GM12872 (cell line): ENCODE measurements around the gene ITSN2.

Source experiments
- TF ChIP-seq, protein P1 (sequence below): IDR thresholded peaks from 3 replicates; pipeline ENCODE4 v1.5.1; 2011; ENCODE audit warnings: low read depth, mild to moderate bottlenecking, low read length, moderate library complexity; ENCODE audit not compliant: insufficient read depth

Gene ITSN2

DNA sequence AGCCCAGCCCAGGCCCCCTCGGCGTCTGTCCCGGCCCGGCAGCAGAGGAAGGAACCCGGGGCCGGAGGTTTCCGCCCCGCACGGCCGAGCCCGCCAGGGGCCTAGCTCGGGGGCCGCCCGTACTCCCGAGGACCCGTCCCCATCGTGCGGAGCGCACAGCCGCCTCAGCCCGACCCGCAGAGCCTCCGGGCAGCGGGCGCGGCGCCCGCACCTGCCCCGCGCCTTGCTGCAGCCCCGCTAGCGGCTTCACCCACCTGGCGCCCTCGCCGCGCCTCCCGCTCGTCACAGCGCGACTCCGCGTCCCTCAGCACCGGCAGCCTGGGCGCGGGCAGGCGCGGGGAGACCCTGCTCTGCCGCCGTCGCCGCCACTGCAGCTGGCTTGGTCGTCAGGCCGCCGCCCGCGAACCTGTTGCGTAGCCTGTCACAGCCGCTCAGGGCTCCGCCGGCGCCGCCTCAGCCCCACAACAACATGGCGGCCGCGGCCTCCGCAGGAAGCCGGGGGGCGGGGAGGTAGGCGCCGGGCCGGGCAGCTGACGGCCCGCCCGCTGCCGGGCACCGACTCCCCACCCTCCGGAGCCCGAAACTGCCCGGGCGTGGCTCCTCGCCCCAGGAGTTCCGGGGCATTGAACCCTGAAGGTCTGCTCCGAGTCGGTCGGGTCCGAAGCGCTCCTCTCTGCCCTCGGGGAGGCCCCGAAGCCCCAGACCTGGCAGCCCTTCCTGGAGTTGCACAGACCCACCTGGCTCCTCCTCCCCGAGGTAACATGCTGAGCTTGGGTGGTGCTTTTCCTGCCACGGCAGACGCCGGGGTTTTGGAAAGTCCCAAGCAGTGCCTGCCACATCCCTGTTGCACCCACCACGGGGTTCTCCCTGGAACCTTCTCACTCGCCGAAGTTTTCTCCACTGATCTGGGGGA, at the start of gene ITSN2:
ITSN2 (minus strand) TSS at position 487 of the 913 bp plus-strand sequence. CDS start 32,454 bp downstream, outside the sequence.
- TF ChIP-seq, protein P1, sequence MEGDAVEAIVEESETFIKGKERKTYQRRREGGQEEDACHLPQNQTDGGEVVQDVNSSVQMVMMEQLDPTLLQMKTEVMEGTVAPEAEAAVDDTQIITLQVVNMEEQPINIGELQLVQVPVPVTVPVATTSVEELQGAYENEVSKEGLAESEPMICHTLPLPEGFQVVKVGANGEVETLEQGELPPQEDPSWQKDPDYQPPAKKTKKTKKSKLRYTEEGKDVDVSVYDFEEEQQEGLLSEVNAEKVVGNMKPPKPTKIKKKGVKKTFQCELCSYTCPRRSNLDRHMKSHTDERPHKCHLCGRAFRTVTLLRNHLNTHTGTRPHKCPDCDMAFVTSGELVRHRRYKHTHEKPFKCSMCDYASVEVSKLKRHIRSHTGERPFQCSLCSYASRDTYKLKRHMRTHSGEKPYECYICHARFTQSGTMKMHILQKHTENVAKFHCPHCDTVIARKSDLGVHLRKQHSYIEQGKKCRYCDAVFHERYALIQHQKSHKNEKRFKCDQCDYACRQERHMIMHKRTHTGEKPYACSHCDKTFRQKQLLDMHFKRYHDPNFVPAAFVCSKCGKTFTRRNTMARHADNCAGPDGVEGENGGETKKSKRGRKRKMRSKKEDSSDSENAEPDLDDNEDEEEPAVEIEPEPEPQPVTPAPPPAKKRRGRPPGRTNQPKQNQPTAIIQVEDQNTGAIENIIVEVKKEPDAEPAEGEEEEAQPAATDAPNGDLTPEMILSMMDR, result no peak

DNA sequence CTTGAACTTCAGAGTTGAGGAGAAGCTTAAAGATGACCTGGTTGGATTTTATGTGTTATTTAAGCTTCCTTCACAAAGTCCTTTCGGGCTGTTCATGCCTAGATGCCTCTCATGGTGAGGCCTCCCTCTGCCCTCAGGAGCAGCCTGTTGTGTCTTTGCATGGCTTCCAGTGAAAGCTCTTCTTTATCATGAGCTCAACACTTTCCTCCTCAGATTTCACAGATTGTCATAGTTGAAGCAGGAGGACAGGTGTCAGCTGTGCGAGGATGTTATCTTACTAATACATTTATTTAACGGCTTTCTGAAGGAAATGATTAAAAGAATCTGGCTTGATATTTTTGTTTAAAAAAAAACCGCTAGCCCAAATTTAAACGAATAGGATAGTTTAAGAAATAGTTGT, 48.8 kb upstream of the ITSN2 start:
- TF ChIP-seq, protein P1, result no peak

DNA sequence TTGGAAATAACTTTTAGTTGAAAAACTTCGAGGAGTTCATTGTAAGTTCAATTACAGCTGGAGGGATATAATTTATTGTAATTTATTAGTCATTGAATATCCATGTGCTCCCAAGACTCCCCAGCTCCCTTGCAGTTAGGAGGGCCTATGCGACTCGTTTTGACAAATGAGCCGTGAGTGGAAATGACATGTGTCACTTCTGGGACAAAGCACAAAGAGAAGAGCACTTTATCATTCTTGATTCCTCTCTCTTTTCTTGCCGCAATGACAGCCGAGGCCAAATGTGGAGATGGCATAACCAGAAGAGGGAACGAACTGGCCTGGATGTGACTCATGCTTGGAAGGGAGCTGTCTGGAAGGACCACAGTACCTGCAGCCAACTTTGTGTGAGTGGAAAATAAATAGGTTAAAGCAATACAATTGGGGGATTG, 44.2 kb upstream of the ITSN2 start:
- TF ChIP-seq, protein P1, result no peak

DNA sequence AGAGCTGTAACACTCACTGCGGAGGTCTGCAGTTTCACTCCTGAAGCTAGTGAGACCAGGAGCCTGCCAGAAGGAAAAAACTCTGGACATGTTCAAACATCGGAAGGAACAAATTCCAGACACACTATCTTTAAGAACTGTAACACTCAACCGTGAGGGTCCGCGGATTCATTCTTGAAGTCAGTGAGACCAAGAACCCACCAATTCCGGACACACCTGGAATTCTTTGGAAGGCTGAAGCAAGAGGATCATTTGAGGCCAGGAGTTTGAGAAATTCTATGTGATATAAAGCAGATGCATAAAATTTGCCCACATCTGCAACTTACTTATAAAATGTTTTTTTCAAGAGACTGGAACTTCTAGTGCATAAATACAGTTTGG, 43.5 kb upstream of the ITSN2 start:
- TF ChIP-seq, protein P1, result no peak

DNA sequence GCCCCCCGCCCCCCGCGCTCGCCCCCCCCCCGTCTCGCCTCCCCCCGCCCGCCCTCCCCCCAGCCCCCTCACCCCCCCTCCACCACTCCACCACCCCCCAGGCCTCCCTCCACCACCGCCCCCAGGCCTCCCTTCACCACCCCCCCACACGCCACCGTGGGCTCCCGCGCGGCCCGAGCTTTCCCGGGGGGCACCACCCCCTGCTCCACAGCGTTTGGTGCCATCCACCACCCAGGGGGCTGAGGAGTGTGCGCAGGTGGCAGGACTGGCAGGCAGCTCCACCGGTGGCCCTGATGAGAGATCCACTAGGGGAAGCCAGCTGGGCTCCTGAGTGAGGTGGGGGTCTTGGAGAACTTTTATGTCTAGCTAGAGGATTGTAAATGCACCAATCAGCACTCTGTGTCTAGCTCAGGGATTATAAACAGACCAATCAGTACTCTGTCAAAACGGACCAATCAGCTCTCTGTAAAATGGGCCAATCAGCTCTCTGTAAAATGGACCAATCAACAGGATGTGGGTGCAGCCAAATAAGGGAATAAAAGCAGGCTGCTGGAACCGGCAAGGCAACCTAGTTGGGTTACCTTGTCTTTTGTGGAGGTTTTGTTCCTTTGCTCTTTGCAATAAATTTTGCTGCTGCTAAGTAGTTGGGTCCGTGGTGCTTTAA, 43.0 kb upstream of the ITSN2 start:
- TF ChIP-seq, protein P1, result no peak

DNA sequence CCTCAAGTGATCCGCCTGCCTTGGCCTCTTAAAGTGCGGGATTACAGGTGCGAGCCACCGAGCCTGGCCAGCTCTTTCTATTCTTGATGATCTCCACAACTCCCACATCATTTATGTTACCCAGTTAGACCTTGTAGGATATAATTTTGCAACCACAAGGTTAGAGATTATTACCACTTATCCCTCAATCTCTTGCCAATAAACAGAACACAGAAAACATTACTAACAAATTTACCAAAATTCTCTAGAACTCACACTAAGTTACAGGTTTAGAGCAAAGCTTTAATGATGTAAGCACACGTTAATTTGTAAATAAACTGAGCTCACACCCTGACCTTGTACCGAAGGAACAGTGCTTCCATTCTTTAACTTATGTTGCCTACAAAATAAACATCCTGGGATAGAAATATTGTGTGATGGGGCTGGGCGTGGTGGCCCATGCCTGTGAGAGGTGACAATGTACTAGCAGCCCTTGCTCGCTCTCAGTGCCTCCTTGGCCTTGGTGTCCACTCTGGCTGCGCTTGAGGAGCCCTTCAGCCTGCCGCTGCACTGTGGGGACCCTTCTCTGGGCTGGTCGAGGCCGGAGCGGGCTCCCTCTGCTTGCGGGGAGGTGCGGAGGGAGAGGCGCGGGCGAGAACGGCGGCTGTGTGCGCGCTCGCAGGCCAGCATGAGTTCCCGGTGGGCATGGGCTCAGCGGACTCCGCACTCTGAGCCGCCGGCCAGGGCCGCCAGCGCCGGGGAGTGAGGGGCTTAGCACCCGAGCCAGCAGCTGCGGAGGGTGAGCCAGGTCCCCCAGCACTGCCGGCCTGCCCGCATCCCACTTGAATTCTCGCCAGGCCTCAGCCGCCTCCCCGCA, 42.1 kb upstream of the ITSN2 start:
- TF ChIP-seq, protein P1, result no peak
